ENCODE measurements around the gene CPPED1. TPM values are rescaled to one million over a fixed set of nuclear protein-coding genes. Genes with fewer than 3 reads are reported as not detected.

Gene CPPED1
- total and polyA plus RNA-seq, 2 experiments from 2014 or later, result 6.2 to 7.3 TPM

- H3K27ac ChIP-seq (ENCODE audit: low read depth), result no peak overlapping the region
- DNase-seq (ENCODE audit: low spot score), result no peak
- H3K9me3 Mint-ChIP-seq, result no peaks in the 10 kb centered on the region
- H3K4me3 ChIP-seq, result no peak overlapping the region
- H2AFZ ChIP-seq, result no peak overlapping the region
- no peaks in the 10 kb centered on the region for H3K9me2 ChIP-seq (ENCODE audit: insufficient read depth)
- no peaks in the 10 kb centered on the region for H3K36me3 ChIP-seq (ENCODE audit: insufficient read depth)
- H3K79me2 ChIP-seq (replicated peaks; ENCODE audit: insufficient read depth), result no peaks in the 10 kb centered on the region
- no peaks in the 10 kb centered on the region for H3F3A ChIP-seq (replicated peaks; ENCODE audit: low read depth)
- H3K27ac Mint-ChIP-seq, result no peak overlapping the region
- H4K20me1 ChIP-seq (replicated peaks; ENCODE audit: insufficient read depth), result no peaks in the 10 kb centered on the region
- H3K27me3 ChIP-seq (ENCODE audit: insufficient read depth), result no peaks in the 10 kb centered on the region
- H3K4me3 Mint-ChIP-seq, result no peak overlapping the region
- H3K36me3 Mint-ChIP-seq (ENCODE audit: low read depth), result no peaks in the 10 kb centered on the region
- peaks cover 4% of the 10 kb centered on the region; the same call in 1 of the 2 replicates for H3K4me1 ChIP-seq (ENCODE audit: insufficient read depth)
- H3K4me2 ChIP-seq, result no peak overlapping the region
- no peak for TF ChIP-seq JUNB (IDR thresholded peaks at IDR 0.05; ENCODE audit: unreplicated experiment)
- no peak for TF ChIP-seq STAT1 (IDR thresholded peaks at IDR 0.05; ENCODE audit: unreplicated experiment)
- TF ChIP-seq CTCF (conservative IDR thresholded peaks at IDR 0.05; ENCODE audit: low read depth in 2 of 2), result no peak
- no peak for TF ChIP-seq ZNF331 (CRISPR knock-in tag; IDR thresholded peaks at IDR 0.05; ENCODE audit: low read depth)
- no peak for TF ChIP-seq ZNF462 (CRISPR knock-in tag; IDR thresholded peaks at IDR 0.05)
- TF ChIP-seq REST (IDR thresholded peaks at IDR 0.05; ENCODE audit: unreplicated experiment), result no peak
- TF ChIP-seq NANOG (IDR thresholded peaks at IDR 0.05; ENCODE audit: borderline replicate concordance), result no peak
- no peak for TF ChIP-seq EZH2phosphoT487 (IDR thresholded peaks at IDR 0.05; ENCODE audit: unreplicated experiment)
- TF ChIP-seq ZNF114 (CRISPR knock-in tag; IDR thresholded peaks at IDR 0.05), result no peak
- no peak for TF ChIP-seq EZH2 (IDR thresholded peaks at IDR 0.05; ENCODE audit: low read depth, unreplicated experiment)
- no peak for TF ChIP-seq ETS1 (IDR thresholded peaks at IDR 0.05)
- TF ChIP-seq POLR2AphosphoS5 (IDR thresholded peaks at IDR 0.05; ENCODE audit: low read depth), result no peak
- peaks cover 4% of the 10 kb centered on the region; the same call in 2 of the 3 replicates for H3K4me1 Mint-ChIP-seq
- H3K27me3 Mint-ChIP-seq (ENCODE audit: insufficient read depth, low read depth, poor library complexity), result peaks cover 6% of the 10 kb centered on the region
- ATAC-seq, result no peak
Observed at GRCh38 chr16:12703935-12704334, 99.8 kb downstream of the CPPED1 start.

Data from GM23338 (cell line).